ENCODE results near the gene ARL9. TPM values are rescaled to one million over a fixed set of nuclear protein-coding genes. Genes with fewer than 3 reads are reported as not detected.
A peak's percentile ranks its signal among the peaks of the same experiment; 100 is the strongest.

The ARL9 gene
- total RNA-seq, 1 donor from 2014 or later = 1.7 TPM

GRCh38 chr4:56531823-56532222 lies 26.2 kb downstream of the ARL9 start:
- DNase-seq (ENCODE audit: low spot score) = no peak

GRCh38 chr4:56532239-56532638 lies 26.6 kb downstream of the ARL9 start:
- no peak for DNase-seq (ENCODE audit: low spot score)

- no peak for DNase-seq (ENCODE audit: low spot score)
These were observed 30.3 kb downstream of the ARL9 start for GRCh38 chr4:56535915-56536314.

GRCh38 chr4:56537147-56537546 lies 31.6 kb downstream of the ARL9 start:
- no peak for DNase-seq (ENCODE audit: low spot score)

GRCh38 chr4:56540826-56541225 lies 35.2 kb downstream of the ARL9 start:
- no peak for DNase-seq (ENCODE audit: low spot score)

- peak; percentile 71 for DNase-seq (ENCODE audit: low spot score)
These were observed 39.1 kb downstream of the ARL9 start for GRCh38 chr4:56544573-56545131.

- DNase-seq (ENCODE audit: low spot score) = no peak
These were observed 45.1 kb downstream of the ARL9 start for GRCh38 chr4:56550642-56551041.

GRCh38 chr4:56551516-56551915 lies 45.9 kb downstream of the ARL9 start:
- no peak for DNase-seq (ENCODE audit: low spot score)

- DNase-seq (ENCODE audit: low spot score) = no peak
These were observed 46.7 kb downstream of the ARL9 start for GRCh38 chr4:56552273-56552672.

- DNase-seq (ENCODE audit: low spot score) = no peak
These were observed 64.5 kb downstream of the ARL9 start for GRCh38 chr4:56570041-56570440.

Other genes starting within 250 kb of the ARL9 start
- 54.4 TPM for gene AASDH, start 118.3 kb upstream of the ARL9 start, total RNA-seq (ENCODE audit: insufficient read depth, low replicate concordance)
- 17.1 TPM for gene PPAT, start 70.2 kb upstream of the ARL9 start, total RNA-seq (ENCODE audit: insufficient read depth, low replicate concordance)
- gene PAICS, start 69.5 kb upstream of the ARL9 start, total RNA-seq (ENCODE audit: insufficient read depth, low replicate concordance) = 12.0 TPM
- gene SRP72, start 38.2 kb upstream of the ARL9 start, total RNA-seq (ENCODE audit: insufficient read depth, low replicate concordance) = 79.2 TPM
- 103 TPM for gene HOPX, start 175.5 kb downstream of the ARL9 start, total RNA-seq (ENCODE audit: insufficient read depth, low replicate concordance)

Measured in umbilical cord (tissue), 2 donors.